SK-N-SH (cell line): ENCODE results near the gene LRIG1. TPM values are rescaled to one million over a fixed set of nuclear protein-coding genes. Genes with fewer than 3 reads are reported as not detected.

Experiments used
- CTCF ChIA-PET: fragments of 300-600, 350-600 bp; formaldehyde crosslinking; extraction: SDS; loops from one replicate; lab custom pipeline; 2021; lab: Yijun Ruan, JAX
- POLR2A ChIA-PET: fragments of 350-600 bp; sonication (Branson Sonifier 250); formaldehyde crosslinking; extraction: SDS; loops from one replicate; lab custom pipeline; 2020; ENCODE audit warnings: antibody characterized with exemption, inconsistent platforms; lab: Yijun Ruan, JAX
- DNase-seq: peaks from one replicate; pipeline ENCODE4 v3.0.0; 2012
- H2AFZ ChIP-seq: fragments of 200-600 bp; sonication (generic); 2 replicates; pipeline ENCODE4 v1.8.1; 2016; ENCODE audit warnings: antibody characterized with exemption, mild to moderate bottlenecking, low read depth
- H3F3A ChIP-seq: fragments of 200-600 bp; sonication (generic); replicated peaks from 2 replicates; pipeline ENCODE3; 2016; ENCODE audit warnings: antibody characterized with exemption, mild to moderate bottlenecking; ENCODE audit not compliant: insufficient read depth
- H3K27ac ChIP-seq, 2 experiments: fragments of 200-500 bp in 1 of 2; fragments of 200-600 bp in 1 of 2; sonication (Bioruptor generic) in 1 of 2; sonication (generic), shearing (Covaris generic) in 1 of 2; 2 replicates each; pipeline versions ENCODE4 v1.5.1 to v1.6.1; 2014 to 2016; ENCODE audit warnings: low read depth in 2 of 2, inconsistent platforms in 1 of 2, low read length in 1 of 2, mild to moderate bottlenecking in 1 of 2, mixed read lengths in 1 of 2
- H3K27me3 ChIP-seq: fragments of 200-600 bp; sonication (generic), shearing (Covaris generic); 2 replicates; pipeline ENCODE4 v1.6.1; 2016; ENCODE audit warnings: mixed run types; ENCODE audit not compliant: insufficient read depth
- H3K36me3 ChIP-seq, 2 experiments: fragments of 200-500 bp in 1 of 2; fragments of 200-600 bp in 1 of 2; sonication (Bioruptor generic) in 1 of 2; sonication (generic) in 1 of 2; replicated peaks in 1 of 2; 2 replicates each; pipeline versions ENCODE3 to v1.5.1; 2014 to 2016; ENCODE audit warnings: low read length in 1 of 2, mild to moderate bottlenecking in 1 of 2; ENCODE audit not compliant: insufficient read depth in 2 of 2, control insufficient read depth in 1 of 2
- H3K4me1 ChIP-seq, 2 experiments: fragments of 200-500 bp in 1 of 2; fragments of 200-600 bp in 1 of 2; sonication (Bioruptor generic) in 1 of 2; sonication (generic), shearing (Covaris generic) in 1 of 2; 2 replicates each; pipeline versions ENCODE4 v1.5.1 to v1.6.1; 2014 to 2016; ENCODE audit warnings: low read depth in 1 of 2, low read length in 1 of 2, mixed run types in 1 of 2; ENCODE audit not compliant: insufficient read depth in 2 of 2, control insufficient read depth in 1 of 2
- H3K4me2 ChIP-seq: fragments of 200-600 bp; sonication (generic), shearing (Covaris generic); 2 replicates; pipeline ENCODE4 v1.6.1; 2017; ENCODE audit warnings: mixed run types
- H3K4me3 ChIP-seq, 2 experiments: fragments of 200-500 bp in 1 of 2; fragments of 200-600 bp in 1 of 2; sonication (Bioruptor generic) in 1 of 2; sonication (generic), shearing (Covaris generic) in 1 of 2; 2 replicates each; pipeline versions ENCODE4 v1.5.1 to v1.8.1; 2014 to 2016; ENCODE audit warnings: low read depth in 2 of 2, inconsistent platforms in 1 of 2, low read length in 1 of 2, mild to moderate bottlenecking in 1 of 2, mixed read lengths in 1 of 2, moderate library complexity in 1 of 2
- H3K79me2 ChIP-seq: fragments of 200-600 bp; sonication (generic); 2 replicates; pipeline ENCODE4 v1.8.1; 2017; ENCODE audit warnings: mild to moderate bottlenecking; ENCODE audit not compliant: insufficient read depth
- H3K9ac ChIP-seq: fragments of 200-600 bp; sonication (generic); 2 replicates; pipeline ENCODE4 v1.6.1; 2017; ENCODE audit warnings: mixed run types
- H3K9me2 ChIP-seq: fragments of 200-600 bp; sonication (generic); 2 replicates; pipeline ENCODE4 v1.6.1; 2017; ENCODE audit warnings: mixed run types
- H3K9me3 ChIP-seq: fragments of 200-600 bp; sonication (generic); 2 replicates; pipeline ENCODE4 v1.6.1; 2017; ENCODE audit warnings: mixed run types, mild to moderate bottlenecking, moderate library complexity
- H4K20me1 ChIP-seq: fragments of 200-600 bp; sonication (generic); 2 replicates; pipeline ENCODE4 v1.6.1; 2017; ENCODE audit warnings: mild to moderate bottlenecking, mixed run types; ENCODE audit not compliant: insufficient read depth
- CHD2 ChIP-seq: fragments of 150-350 bp; IDR thresholded peaks from 2 replicates; pipeline ENCODE4 v1.6.1; 2018; ENCODE audit warnings: low read length; ENCODE audit not compliant: partially characterized antibody
- ELF1 ChIP-seq: IDR thresholded peaks from 2 replicates; pipeline ENCODE4 v1.4.0; 2012
- EP300 ChIP-seq, 2 experiments: IDR thresholded peaks; 2 replicates each; pipeline versions ENCODE4 v1.4.0 to v1.6.1; 2012; ENCODE audit warnings: borderline replicate concordance in 1 of 2, low read depth in 1 of 2, low read length in 1 of 2
- EZH2phosphoT487 ChIP-seq: fragments of 200-600 bp; sonication (generic); IDR thresholded peaks from 2 replicates; pipeline ENCODE4 v1.6.1; 2017; ENCODE audit warnings: low read depth, mixed run types, mild to moderate bottlenecking, antibody characterized with exemption, moderate library complexity, borderline replicate concordance
- FOXJ3 ChIP-seq: sonication (generic); formaldehyde crosslinking; IDR thresholded peaks from 2 replicates; pipeline ENCODE4 v1.5.1; 2020; ENCODE audit warnings: mild to moderate bottlenecking, missing genetic modification reagents
- GATA2 ChIP-seq: sonication (generic); formaldehyde crosslinking; IDR thresholded peaks from 2 replicates; pipeline ENCODE4 v1.5.0; 2020; ENCODE audit warnings: mild to moderate bottlenecking, missing genetic modification reagents
- JUND ChIP-seq: IDR thresholded peaks from 2 replicates; pipeline ENCODE4 v1.4.0; 2012
- NFIC ChIP-seq: IDR thresholded peaks from 2 replicates; pipeline ENCODE4 v1.4.0; 2012; ENCODE audit warnings: borderline replicate concordance
- NRF1 ChIP-seq: IDR thresholded peaks from 2 replicates; pipeline ENCODE4 v1.6.1; 2012; ENCODE audit warnings: low read depth, mild to moderate bottlenecking, low read length
- RAD21 ChIP-seq: IDR thresholded peaks from 2 replicates; pipeline ENCODE4 v1.6.1; 2012; ENCODE audit warnings: mild to moderate bottlenecking, low read length
- RXRA ChIP-seq: IDR thresholded peaks from 2 replicates; pipeline ENCODE4 v1.4.0; 2012; ENCODE audit warnings: low read depth, mild to moderate bottlenecking, borderline replicate concordance
- SIN3A ChIP-seq: IDR thresholded peaks from 2 replicates; pipeline ENCODE4 v1.6.1; 2012; ENCODE audit warnings: low read depth, mild to moderate bottlenecking, low read length, moderate library complexity, borderline replicate concordance
- TAF1 ChIP-seq: IDR thresholded peaks from 2 replicates; pipeline ENCODE4 v1.6.1; 2012; ENCODE audit warnings: low read depth, mild to moderate bottlenecking, low read length, moderate library complexity, borderline replicate concordance
- TCF12 ChIP-seq: IDR thresholded peaks from 2 replicates; pipeline ENCODE4 v1.4.0; 2012
- WGBS: methylation state at CpG from one replicate; pipeline ENCODE4 v1.1.6; 2017; ENCODE audit warnings: low lambda C conversion rate; 5-methylcytosine and 5-hydroxymethylcytosine counted together
- polyA plus RNA-seq, 3 experiments: library from polyadenylated mRNA; depleted of rRNA; stranded (reverse); fragments of >200 nt; gene quantifications; 2 replicates each; pipeline ENCODE4 v1.2.3, GENCODE V29; 2012
- TF ChIP-seq, protein P1 (sequence below): IDR thresholded peaks from 2 replicates; pipeline ENCODE4 v1.6.1; 2012; ENCODE audit warnings: mild to moderate bottlenecking, low read depth, low read length, moderate library complexity
- TF ChIP-seq, protein P2 (sequence below): fragments of 150-350 bp; IDR thresholded peaks from 2 replicates; pipeline ENCODE4 v1.6.1; 2016; ENCODE audit warnings: mild to moderate bottlenecking, low read depth, low read length
- TF ChIP-seq, protein P3 (sequence below): fragments of 150-350 bp; IDR thresholded peaks from 2 replicates; pipeline ENCODE4 v1.6.1; 2017; ENCODE audit warnings: antibody characterized with exemption, low read length, low read depth, borderline replicate concordance
- TF ChIP-seq, protein P4 (sequence below): IDR thresholded peaks from 2 replicates; pipeline ENCODE4 v1.4.0; 2012; ENCODE audit warnings: low read depth

Gene LRIG1
- polyA plus RNA-seq, 1 of the 3 experiments (the other 2 are of a cell fraction): 1.7 TPM

DNA sequence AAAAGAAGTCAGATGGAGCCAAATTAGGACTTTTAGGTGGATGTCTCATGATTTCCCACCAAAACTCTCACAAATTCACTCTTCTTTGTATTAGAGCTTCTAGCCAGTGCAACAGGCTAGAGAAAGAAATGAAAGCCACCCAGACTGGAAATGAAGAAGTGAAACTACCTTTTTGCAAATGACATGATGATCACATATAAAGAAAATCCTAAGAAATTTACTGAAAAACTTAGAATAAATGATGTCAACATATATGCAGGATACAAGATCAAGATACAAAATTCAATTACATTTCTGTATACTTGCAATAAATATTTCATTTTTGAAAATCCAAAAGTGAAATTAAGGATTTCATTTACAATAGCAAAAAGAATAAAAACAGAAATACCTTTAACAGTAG is 110.8 kb downstream of the LRIG1 start:
- H3K9ac ChIP-seq: no peak overlapping the region
- peaks cover 0 to 3% of the 10 kb centered on the region in 2 experiments for H3K36me3 ChIP-seq
- no peaks in the 10 kb centered on the region; the same call in 1 of the 2 replicates for H3K79me2 ChIP-seq
- H3K9me3 ChIP-seq: no peaks in the 10 kb centered on the region
- POLR2A ChIA-PET: no interaction called here
- no peak for DNase-seq
- H4K20me1 ChIP-seq: no peaks in the 10 kb centered on the region
- H3K4me1 ChIP-seq: no peaks in the 10 kb centered on the region; a peak in 1 of 4 replicates
- H3F3A ChIP-seq: no peaks in the 10 kb centered on the region
- CTCF ChIA-PET: interaction anchor here (1.0 kb wide), 1 partner anchor 15 kb away, joined by 3 read pairs; no protein-coding TSS in a partner anchor
- no peaks in the 10 kb centered on the region for H3K27me3 ChIP-seq
- no peak overlapping the region for H3K27ac ChIP-seq
- TF ChIP-seq GATA2: no peak
- TF ChIP-seq FOXJ3: no peak
- no peak for TF ChIP-seq JUND
- TF ChIP-seq TAF1: no peak
- TF ChIP-seq CHD2: no peak
- no peak for TF ChIP-seq NRF1
- TF ChIP-seq EP300 (IDR thresholded peaks at IDR 0.05; ENCODE audit: borderline replicate concordance in 1 of 2, low read depth in 1 of 2, low read length in 1 of 2): no peak
- no peak for TF ChIP-seq SIN3A
- TF ChIP-seq, protein P1, sequence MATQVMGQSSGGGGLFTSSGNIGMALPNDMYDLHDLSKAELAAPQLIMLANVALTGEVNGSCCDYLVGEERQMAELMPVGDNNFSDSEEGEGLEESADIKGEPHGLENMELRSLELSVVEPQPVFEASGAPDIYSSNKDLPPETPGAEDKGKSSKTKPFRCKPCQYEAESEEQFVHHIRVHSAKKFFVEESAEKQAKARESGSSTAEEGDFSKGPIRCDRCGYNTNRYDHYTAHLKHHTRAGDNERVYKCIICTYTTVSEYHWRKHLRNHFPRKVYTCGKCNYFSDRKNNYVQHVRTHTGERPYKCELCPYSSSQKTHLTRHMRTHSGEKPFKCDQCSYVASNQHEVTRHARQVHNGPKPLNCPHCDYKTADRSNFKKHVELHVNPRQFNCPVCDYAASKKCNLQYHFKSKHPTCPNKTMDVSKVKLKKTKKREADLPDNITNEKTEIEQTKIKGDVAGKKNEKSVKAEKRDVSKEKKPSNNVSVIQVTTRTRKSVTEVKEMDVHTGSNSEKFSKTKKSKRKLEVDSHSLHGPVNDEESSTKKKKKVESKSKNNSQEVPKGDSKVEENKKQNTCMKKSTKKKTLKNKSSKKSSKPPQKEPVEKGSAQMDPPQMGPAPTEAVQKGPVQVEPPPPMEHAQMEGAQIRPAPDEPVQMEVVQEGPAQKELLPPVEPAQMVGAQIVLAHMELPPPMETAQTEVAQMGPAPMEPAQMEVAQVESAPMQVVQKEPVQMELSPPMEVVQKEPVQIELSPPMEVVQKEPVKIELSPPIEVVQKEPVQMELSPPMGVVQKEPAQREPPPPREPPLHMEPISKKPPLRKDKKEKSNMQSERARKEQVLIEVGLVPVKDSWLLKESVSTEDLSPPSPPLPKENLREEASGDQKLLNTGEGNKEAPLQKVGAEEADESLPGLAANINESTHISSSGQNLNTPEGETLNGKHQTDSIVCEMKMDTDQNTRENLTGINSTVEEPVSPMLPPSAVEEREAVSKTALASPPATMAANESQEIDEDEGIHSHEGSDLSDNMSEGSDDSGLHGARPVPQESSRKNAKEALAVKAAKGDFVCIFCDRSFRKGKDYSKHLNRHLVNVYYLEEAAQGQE: no peak
- TF ChIP-seq NFIC: no peak
- H3K4me3 ChIP-seq: no peak overlapping the region
- no peaks in the 10 kb centered on the region for H3K9me2 ChIP-seq
- H2AFZ ChIP-seq: no peak overlapping the region
- no peak overlapping the region for H3K4me2 ChIP-seq

DNA sequence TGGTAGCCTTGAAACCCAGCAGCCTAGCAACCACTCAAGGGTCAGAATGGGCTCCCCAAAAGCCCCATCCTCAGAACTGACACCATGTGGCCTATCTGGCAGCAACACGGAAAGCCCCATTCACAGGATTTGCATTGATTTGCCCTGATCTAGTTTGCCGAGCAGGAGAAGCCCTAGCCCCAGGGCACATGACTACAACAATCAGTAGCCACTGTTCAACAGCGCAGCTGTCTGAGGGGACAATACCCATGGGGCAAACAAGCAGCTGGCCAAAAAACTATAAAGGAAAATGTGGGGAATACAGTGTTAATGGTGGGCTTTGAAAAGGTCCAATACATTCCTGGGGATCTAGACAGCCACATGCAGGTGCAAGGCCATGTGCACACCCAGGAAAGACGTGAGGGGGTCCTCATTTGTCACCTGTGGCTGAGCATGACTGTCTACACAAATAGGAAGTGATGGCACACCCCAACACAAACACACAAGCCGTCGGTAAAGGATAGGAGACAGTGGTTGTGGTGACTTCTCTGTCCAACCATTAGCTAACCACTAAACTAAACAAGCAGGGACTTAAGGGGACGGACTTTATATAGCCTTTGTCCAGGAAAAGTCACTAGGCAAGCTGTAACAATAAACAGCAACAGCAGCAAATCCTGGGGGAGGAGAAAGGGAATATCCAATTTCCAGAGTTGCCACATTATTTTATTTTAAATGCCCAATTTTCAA is 113.7 kb downstream of the LRIG1 start:
- DNase-seq: no peak
- Histone ChIP-seq H3K4me3 (no peak overlapping the region), H3K9me2 (no peaks in the 10 kb centered on the region), H3K79me2 (no peaks in the 10 kb centered on the region; the same call in 1 of the 2 replicates)
- POLR2A ChIA-PET: no interaction called here
- TF ChIP-seq GATA2 (no peak), NFIC (no peak), TCF12 (no peak), RXRA (no peak), RAD21 (no peak), EP300 (IDR thresholded peaks at IDR 0.05; ENCODE audit: borderline replicate concordance in 1 of 2, low read depth in 1 of 2, low read length in 1 of 2) (no peak), EZH2phosphoT487 (no peak), ELF1 (no peak), JUND (no peak)
- TF ChIP-seq, protein P2, sequence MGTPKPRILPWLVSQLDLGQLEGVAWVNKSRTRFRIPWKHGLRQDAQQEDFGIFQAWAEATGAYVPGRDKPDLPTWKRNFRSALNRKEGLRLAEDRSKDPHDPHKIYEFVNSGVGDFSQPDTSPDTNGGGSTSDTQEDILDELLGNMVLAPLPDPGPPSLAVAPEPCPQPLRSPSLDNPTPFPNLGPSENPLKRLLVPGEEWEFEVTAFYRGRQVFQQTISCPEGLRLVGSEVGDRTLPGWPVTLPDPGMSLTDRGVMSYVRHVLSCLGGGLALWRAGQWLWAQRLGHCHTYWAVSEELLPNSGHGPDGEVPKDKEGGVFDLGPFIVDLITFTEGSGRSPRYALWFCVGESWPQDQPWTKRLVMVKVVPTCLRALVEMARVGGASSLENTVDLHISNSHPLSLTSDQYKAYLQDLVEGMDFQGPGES: no peak
- TF ChIP-seq, protein P3, sequence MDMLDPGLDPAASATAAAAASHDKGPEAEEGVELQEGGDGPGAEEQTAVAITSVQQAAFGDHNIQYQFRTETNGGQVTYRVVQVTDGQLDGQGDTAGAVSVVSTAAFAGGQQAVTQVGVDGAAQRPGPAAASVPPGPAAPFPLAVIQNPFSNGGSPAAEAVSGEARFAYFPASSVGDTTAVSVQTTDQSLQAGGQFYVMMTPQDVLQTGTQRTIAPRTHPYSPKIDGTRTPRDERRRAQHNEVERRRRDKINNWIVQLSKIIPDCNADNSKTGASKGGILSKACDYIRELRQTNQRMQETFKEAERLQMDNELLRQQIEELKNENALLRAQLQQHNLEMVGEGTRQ: no peak
- TF ChIP-seq, protein P4, sequence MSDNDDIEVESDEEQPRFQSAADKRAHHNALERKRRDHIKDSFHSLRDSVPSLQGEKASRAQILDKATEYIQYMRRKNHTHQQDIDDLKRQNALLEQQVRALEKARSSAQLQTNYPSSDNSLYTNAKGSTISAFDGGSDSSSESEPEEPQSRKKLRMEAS: no peak
- TF ChIP-seq, all 33 proteins: peak for 0
- Histone ChIP-seq H3K9ac (no peak overlapping the region), H3K27ac (no peak overlapping the region), H3K4me2 (no peak overlapping the region), H3K36me3 (peaks cover 0 to 16% of the 10 kb centered on the region in 2 experiments), H3K27me3 (no peaks in the 10 kb centered on the region), H4K20me1 (no peaks in the 10 kb centered on the region), H2AFZ (no peak overlapping the region), H3K9me3 (no peaks in the 10 kb centered on the region), H3K4me1 (no peaks in the 10 kb centered on the region; a peak in 1 of 4 replicates), H3F3A (no peaks in the 10 kb centered on the region)
- CTCF ChIA-PET: interaction anchor here (0.6 to 1.6 kb wide), 5 partner anchors 9 to 186 kb away, joined by 3 to 7 read pairs (median 3); no protein-coding TSS in a partner anchor
- WGBS: 88% methylated on average over 6 of the region's 7 CpGs
